GM18508 (cell line): ENCODE results near the gene FGG.

Experiments used
- ATAC-seq: cut with Tn5 transposase; IDR thresholded peaks from one replicate; pipeline ENCODE4 v1.9.1; 2021; ENCODE audit warnings: moderate number of reproducible peaks; ENCODE audit not compliant: insufficient read depth, unreplicated experiment

The FGG gene

DNA sequence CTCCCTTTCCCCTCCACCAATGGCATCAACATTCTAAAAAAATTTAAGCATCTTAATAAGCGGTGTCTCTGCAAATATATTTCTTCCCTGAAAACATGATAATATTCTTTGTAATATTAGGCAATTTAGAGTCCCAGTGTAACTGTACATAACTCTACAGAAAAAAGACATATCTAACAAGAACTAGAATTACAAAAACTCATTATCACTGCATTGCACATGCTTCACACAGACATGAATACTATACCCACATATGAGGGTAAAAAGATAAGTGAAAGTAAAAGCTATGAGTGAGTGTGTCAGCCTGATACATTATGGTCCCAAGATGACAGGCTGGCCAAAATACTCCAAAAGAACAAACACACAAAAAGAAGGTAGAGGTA lies 52.0 kb downstream of the FGG start:
- ATAC-seq, result no peak

GRCh38 chr4:154559494-154560418 lies 52.7 kb downstream of the FGG start:
- ATAC-seq, result peak; percentile 75

DNA sequence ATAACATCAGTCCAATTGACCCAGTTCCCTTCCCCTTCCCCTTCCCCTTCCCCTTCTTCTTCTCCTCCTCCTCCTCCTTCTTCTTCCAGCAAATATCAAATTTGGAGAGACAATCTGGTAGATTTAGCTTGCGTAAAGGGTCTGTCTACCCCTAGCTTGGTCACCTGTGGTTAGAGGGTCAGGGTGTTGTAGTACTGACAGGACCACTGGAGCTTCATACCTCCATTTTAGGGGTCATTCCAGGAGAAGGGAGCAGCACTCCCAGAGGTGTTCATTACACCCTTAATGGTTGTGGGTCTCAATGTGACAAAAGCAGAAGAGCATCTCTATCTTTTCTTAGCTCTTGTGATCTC lies 53.3 kb downstream of the FGG start:
- no peak for ATAC-seq
